RWPE2 (cell line): ENCODE results near the gene VPS35L.
"Not testable (repeated sequence)": the region's sequence is repeated elsewhere in the genome, so short reads cannot be mapped to it uniquely, and the experiment has no call there.

Experiments
- ATAC-seq: fragments of 200-7000 bp; cut with Tn5 transposase; 3 replicates; pipeline ENCODE4 v1.9.1; 2021; ENCODE audit warnings: low read depth
- DNase-seq: peaks from one replicate; pipeline ENCODE4 v3.0.0-alpha.2; 2020; ENCODE audit warnings: low spot score
- H3K27ac ChIP-seq: fragments of 450-650 bp; 2 replicates; pipeline ENCODE4 v1.5.1; 2017; ENCODE audit warnings: mild to moderate bottlenecking; ENCODE audit not compliant: poor library complexity, severe bottlenecking
- H3K27me3 ChIP-seq: fragments of 250-450 bp; sonication (Bioruptor Pico); 2 replicates; pipeline ENCODE4 v1.5.1; 2021; ENCODE audit warnings: mild to moderate bottlenecking, moderate library complexity; ENCODE audit not compliant: insufficient read depth, poor library complexity, severe bottlenecking
- H3K36me3 ChIP-seq: fragments of 250-450 bp; sonication (Bioruptor Pico); 2 replicates; pipeline ENCODE4 v1.5.1; 2020; ENCODE audit warnings: low read depth, mild to moderate bottlenecking, moderate library complexity
- H3K4me1 ChIP-seq: fragments of 250-450 bp; sonication (Bioruptor Pico); 2 replicates; pipeline ENCODE4 v1.5.1; 2021; ENCODE audit warnings: mild to moderate bottlenecking, moderate library complexity; ENCODE audit not compliant: insufficient read depth, poor library complexity, severe bottlenecking
- H3K4me3 ChIP-seq: fragments of 250-450 bp; sonication (Bioruptor Pico); 2 replicates; pipeline ENCODE4 v1.5.1; 2021; ENCODE audit warnings: mild to moderate bottlenecking, moderate library complexity; ENCODE audit not compliant: severe bottlenecking
- H3K9me3 ChIP-seq: fragments of 250-450 bp; sonication (Bioruptor Pico); 2 replicates; pipeline ENCODE4 v1.5.1; 2021; ENCODE audit warnings: mild to moderate bottlenecking, moderate library complexity; ENCODE audit not compliant: severe bottlenecking
- CTCF ChIP-seq: fragments of 450-650 bp; IDR thresholded peaks from one replicate; pipeline ENCODE4 v1.5.1; 2017; ENCODE audit warnings: mild to moderate bottlenecking, moderate library complexity; ENCODE audit not compliant: poor library complexity, severe bottlenecking

VPS35L gene

GRCh38 chr16:19528666-19529065, 26.8 kb upstream of the VPS35L start:
- no peak for ATAC-seq
- Histone ChIP-seq H3K27ac (no peak overlapping the region), H3K9me3 (no peaks in the 10 kb centered on the region)

GRCh38 chr16:19532601-19533000, 22.9 kb upstream of the VPS35L start:
- H3K27ac ChIP-seq: no peak overlapping the region
- H3K9me3 ChIP-seq: no peaks in the 10 kb centered on the region
- no peak for DNase-seq
- H3K4me1 ChIP-seq: no peaks in the 10 kb centered on the region
- H3K27me3 ChIP-seq: no peaks in the 10 kb centered on the region
- no peak for TF ChIP-seq CTCF
- no peak overlapping the region for H3K4me3 ChIP-seq
- peaks cover 88% of the 10 kb centered on the region for H3K36me3 ChIP-seq
- no peak for ATAC-seq

More at GRCh38 chr16:19528666-19529065, 26.8 kb upstream of the VPS35L start:
- no peak for TF ChIP-seq CTCF
- Histone ChIP-seq H3K36me3 (peaks cover 59% of the 10 kb centered on the region), H3K4me1 (peaks cover 5% of the 10 kb centered on the region), H3K4me3 (no peak overlapping the region), H3K27me3 (no peaks in the 10 kb centered on the region)
- no peak for DNase-seq

- Histone ChIP-seq H3K36me3 (peaks cover 76% of the 10 kb centered on the region), H3K4me1 (no peaks in the 10 kb centered on the region), H3K27me3 (no peaks in the 10 kb centered on the region), H3K4me3 (no peak overlapping the region), H3K27ac (no peak overlapping the region), H3K9me3 (no peaks in the 10 kb centered on the region)
- no peak for DNase-seq
- no peak for ATAC-seq
- TF ChIP-seq CTCF: no peak
These were observed 15.1 kb upstream of the VPS35L start for GRCh38 chr16:19540241-19540970.

- H3K4me1 ChIP-seq: no peaks in the 10 kb centered on the region
- H3K4me3 ChIP-seq: no peak overlapping the region
- H3K36me3 ChIP-seq: peaks cover 74% of the 10 kb centered on the region
- ATAC-seq: no peak
- DNase-seq: no peak
- TF ChIP-seq CTCF: no peak
- no peak overlapping the region for H3K27ac ChIP-seq
- H3K9me3 ChIP-seq: no peaks in the 10 kb centered on the region
- H3K27me3 ChIP-seq: no peaks in the 10 kb centered on the region
These were observed 13.2 kb upstream of the VPS35L start for GRCh38 chr16:19542138-19542821.

- H3K27ac ChIP-seq, H3K27me3 ChIP-seq, H3K4me3 ChIP-seq, H3K4me1 ChIP-seq, H3K9me3 ChIP-seq, ATAC-seq, DNase-seq: not testable (repeated sequence)
- H3K36me3 ChIP-seq: peaks cover 82% of the 10 kb centered on the region
These were observed 12.1 kb upstream of the VPS35L start for GRCh38 chr16:19543278-19543996.
